ENCODE data around the gene UBN2.

Gene UBN2

GRCh38 chr7:139265673-139266072 lies 34.6 kb downstream of the UBN2 start:
- H3K27ac ChIP-seq (replicated peaks): no peak overlapping the region
- DNase-seq (ENCODE audit: low read depth in 1 of 2, low spot score in 1 of 2): no peak
- no peak overlapping the region for H3K4me3 ChIP-seq (replicated peaks; ENCODE audit: insufficient read depth, low read length)
- H3K27me3 ChIP-seq (ENCODE audit: insufficient read depth, poor library complexity, severe bottlenecking): no peaks in the 10 kb centered on the region
- TF ChIP-seq SPI1 (IDR thresholded peaks at IDR 0.05; ENCODE audit: borderline replicate concordance, low read depth) (no peak), GABPA (IDR thresholded peaks at IDR 0.05; ENCODE audit: low read depth) (no peak), CTCF (IDR thresholded peaks at IDR 0.05; ENCODE audit: insufficient read depth, low read length) (no peak), POLR2AphosphoS5 (IDR thresholded peaks at IDR 0.05; ENCODE audit: low read depth) (no peak), REST (IDR thresholded peaks at IDR 0.05; ENCODE audit: insufficient replicate concordance, low read depth) (no peak)

GRCh38 chr7:139271718-139272628 lies 40.9 kb downstream of the UBN2 start:
- no peak for TF ChIP-seq GABPA (IDR thresholded peaks at IDR 0.05; ENCODE audit: low read depth)
- TF ChIP-seq POLR2AphosphoS5 (IDR thresholded peaks at IDR 0.05; ENCODE audit: low read depth): no peak
- TF ChIP-seq REST (IDR thresholded peaks at IDR 0.05; ENCODE audit: insufficient replicate concordance, low read depth): no peak
- TF ChIP-seq CTCF (IDR thresholded peaks at IDR 0.05; ENCODE audit: insufficient read depth, low read length): no peak
- no peak for TF ChIP-seq SPI1 (IDR thresholded peaks at IDR 0.05; ENCODE audit: borderline replicate concordance, low read depth)
- no peak for DNase-seq (ENCODE audit: low read depth in 1 of 2, low spot score in 1 of 2)
- Histone ChIP-seq H3K27me3 (ENCODE audit: insufficient read depth, poor library complexity, severe bottlenecking) (no peaks in the 10 kb centered on the region), H3K27ac (replicated peaks) (no peak overlapping the region), H3K4me3 (replicated peaks; ENCODE audit: insufficient read depth, low read length) (no peak overlapping the region)

GRCh38 chr7:139284252-139284896 lies 53.3 kb downstream of the UBN2 start:
- Histone ChIP-seq H3K27ac (replicated peaks) (no peak overlapping the region), H3K4me3 (replicated peaks; ENCODE audit: insufficient read depth, low read length) (no peak overlapping the region), H3K27me3 (ENCODE audit: insufficient read depth, poor library complexity, severe bottlenecking) (no peaks in the 10 kb centered on the region)
- TF ChIP-seq REST (IDR thresholded peaks at IDR 0.05; ENCODE audit: insufficient replicate concordance, low read depth) (no peak), SPI1 (IDR thresholded peaks at IDR 0.05; ENCODE audit: borderline replicate concordance, low read depth) (no peak), GABPA (IDR thresholded peaks at IDR 0.05; ENCODE audit: low read depth) (no peak), CTCF (IDR thresholded peaks at IDR 0.05; ENCODE audit: insufficient read depth, low read length) (no peak), POLR2AphosphoS5 (IDR thresholded peaks at IDR 0.05; ENCODE audit: low read depth) (no peak)
- DNase-seq (ENCODE audit: low read depth in 1 of 2, low spot score in 1 of 2): no peak

Data from HL-60 (cell line).